ENCODE measurements around the gene RITA1.

DNA sequence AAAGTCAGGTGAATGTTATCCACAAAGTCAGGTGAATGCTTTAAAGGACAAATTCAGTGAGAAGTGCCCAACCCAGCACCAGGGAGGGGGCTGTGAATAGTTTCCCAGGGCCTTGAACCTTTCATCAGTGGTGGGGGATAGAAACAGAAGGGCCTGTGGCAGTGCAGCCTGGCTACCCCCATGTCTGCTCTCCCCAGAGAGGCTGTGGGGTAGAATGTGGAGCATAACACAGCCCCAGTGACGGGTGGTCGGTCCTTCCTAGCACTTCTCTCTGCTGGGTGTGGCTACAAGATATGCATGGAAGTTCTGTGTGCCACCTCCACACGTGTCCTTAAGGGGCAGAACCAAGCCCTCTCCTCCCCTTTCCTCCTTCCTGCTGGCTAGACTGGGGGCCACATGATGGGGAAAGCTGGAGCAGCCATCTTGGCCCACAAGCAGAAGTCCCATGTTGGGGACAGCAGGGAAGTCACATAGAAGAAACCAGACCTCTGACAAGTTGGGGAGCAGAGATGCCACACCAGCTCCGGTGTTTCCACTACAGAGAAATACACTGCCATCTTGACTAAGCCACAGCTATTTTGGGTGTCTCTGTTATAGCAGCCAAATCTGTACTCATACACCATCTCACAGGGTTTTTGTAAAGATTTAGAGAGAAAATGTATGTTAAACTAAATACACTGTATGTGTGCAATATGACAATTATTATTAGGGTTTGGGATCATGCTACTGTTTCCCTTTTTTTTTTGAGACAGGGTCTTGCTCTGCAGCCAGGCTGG lies 17.0 kb downstream of the RITA1 start:
- TF ChIP-seq, protein P1, sequence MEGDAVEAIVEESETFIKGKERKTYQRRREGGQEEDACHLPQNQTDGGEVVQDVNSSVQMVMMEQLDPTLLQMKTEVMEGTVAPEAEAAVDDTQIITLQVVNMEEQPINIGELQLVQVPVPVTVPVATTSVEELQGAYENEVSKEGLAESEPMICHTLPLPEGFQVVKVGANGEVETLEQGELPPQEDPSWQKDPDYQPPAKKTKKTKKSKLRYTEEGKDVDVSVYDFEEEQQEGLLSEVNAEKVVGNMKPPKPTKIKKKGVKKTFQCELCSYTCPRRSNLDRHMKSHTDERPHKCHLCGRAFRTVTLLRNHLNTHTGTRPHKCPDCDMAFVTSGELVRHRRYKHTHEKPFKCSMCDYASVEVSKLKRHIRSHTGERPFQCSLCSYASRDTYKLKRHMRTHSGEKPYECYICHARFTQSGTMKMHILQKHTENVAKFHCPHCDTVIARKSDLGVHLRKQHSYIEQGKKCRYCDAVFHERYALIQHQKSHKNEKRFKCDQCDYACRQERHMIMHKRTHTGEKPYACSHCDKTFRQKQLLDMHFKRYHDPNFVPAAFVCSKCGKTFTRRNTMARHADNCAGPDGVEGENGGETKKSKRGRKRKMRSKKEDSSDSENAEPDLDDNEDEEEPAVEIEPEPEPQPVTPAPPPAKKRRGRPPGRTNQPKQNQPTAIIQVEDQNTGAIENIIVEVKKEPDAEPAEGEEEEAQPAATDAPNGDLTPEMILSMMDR (IDR thresholded peaks at IDR 0.05): no peak
- no peak for TF ChIP-seq POLR2AphosphoS5 (IDR thresholded peaks at IDR 0.05)
